H1 (cell line): ENCODE data around the gene HTR4. TPM values are rescaled to one million over a fixed set of nuclear protein-coding genes. Genes with fewer than 3 reads are reported as not detected.

Source experiments
- CTCF ChIA-PET: fragments of 300-600 bp; sonication (Branson Sonifier 250); formaldehyde crosslinking; loops from one replicate; lab custom pipeline; 2021; ENCODE audit not compliant: partially characterized antibody; lab: Charles Lee
- POLR2A ChIA-PET: fragments of 300-600 bp; sonication (Branson Sonifier 250); formaldehyde crosslinking; loops from one replicate; lab custom pipeline; 2021; ENCODE audit warnings: inconsistent platforms; ENCODE audit not compliant: partially characterized antibody; lab: Charles Lee
- DNase-seq, 2 experiments: peaks; one replicate each; pipeline versions ENCODE4 v3.0.0 to v3.0.0-alpha.2; 2010 to 2022; ENCODE audit warnings: low spot score in 2 of 2, low read depth in 1 of 2, mixed read lengths in 1 of 2
- FAIRE-seq: peaks from 2 replicates; lab custom pipeline; 2011; peaks lifted over from hg19 to GRCh38; lab: Jason Lieb, UNC
- H2AFZ ChIP-seq: 2 replicates; pipeline ENCODE4 v1.8.1; 2012; ENCODE audit warnings: low read length, inconsistent platforms
- H2AK5ac ChIP-seq: 2 replicates; pipeline ENCODE4 v1.6.1; 2013; ENCODE audit warnings: low read depth, low read length
- H2BK120ac ChIP-seq: replicated peaks from 2 replicates; pipeline ENCODE3; 2013; ENCODE audit warnings: low read depth, low read length, inconsistent platforms
- H2BK12ac ChIP-seq: 2 replicates; pipeline ENCODE4 v1.6.1; 2013; ENCODE audit warnings: low read depth, low read length
- H2BK15ac ChIP-seq: 2 replicates; pipeline ENCODE4 v1.6.1; 2013; ENCODE audit warnings: low read length
- H2BK20ac ChIP-seq: 2 replicates; pipeline ENCODE4 v1.6.1; 2013; ENCODE audit warnings: low read length
- H2BK5ac ChIP-seq: 2 replicates; pipeline ENCODE4 v1.6.1; 2013; ENCODE audit warnings: low read depth, low read length
- H3K14ac ChIP-seq: 2 replicates; pipeline ENCODE4 v1.6.1; 2013; ENCODE audit warnings: inconsistent platforms; ENCODE audit not compliant: insufficient read length
- H3K18ac ChIP-seq: 2 replicates; pipeline ENCODE4 v1.6.1; 2013; ENCODE audit warnings: low read length; ENCODE audit errors: extremely low read depth
- H3K23ac ChIP-seq: 2 replicates; pipeline ENCODE4 v1.6.1; 2013; ENCODE audit warnings: inconsistent platforms; ENCODE audit not compliant: insufficient read length
- H3K23me2 ChIP-seq: 2 replicates; pipeline ENCODE4 v1.6.1; 2013; ENCODE audit warnings: low read depth, low read length
- H3K27ac ChIP-seq: 2 replicates; pipeline ENCODE4 v1.6.1; 2011; ENCODE audit warnings: low read depth, low read length, inconsistent platforms
- H3K27me3 ChIP-seq, 4 experiments: replicated peaks in 1 of 4; 1 replicate in 1 of 4; 2 replicates in 3 of 4; pipeline versions ENCODE4 v1.6.1 to v1.8.1; 2011 to 2013; ENCODE audit warnings: low read length in 3 of 4, mild to moderate bottlenecking in 3 of 4, inconsistent platforms in 2 of 4, mixed read lengths in 2 of 4, moderate library complexity in 1 of 4; ENCODE audit not compliant: control insufficient read depth in 3 of 4, insufficient read depth in 3 of 4; ENCODE audit errors: extremely low read depth in 1 of 4
- H3K36me3 ChIP-seq, 4 experiments: 2 replicates each; pipeline versions ENCODE4 v1.6.1 to v1.8.1; 2011 to 2013; ENCODE audit warnings: mild to moderate bottlenecking in 4 of 4, low read length in 3 of 4, moderate library complexity in 2 of 4, control low read depth in 1 of 4, inconsistent platforms in 1 of 4; ENCODE audit not compliant: insufficient read depth in 4 of 4, control insufficient read depth in 2 of 4
- H3K4ac ChIP-seq: replicated peaks from 2 replicates; pipeline ENCODE3; 2013; ENCODE audit warnings: low read length, low read depth, mixed read lengths, inconsistent platforms; ENCODE audit not compliant: insufficient read length
- H3K4me1 ChIP-seq, 4 experiments: replicated peaks in 1 of 4; 1 replicate in 1 of 4; 2 replicates in 3 of 4; pipeline versions ENCODE4 v1.6.1 to v1.8.1; 2011 to 2013; ENCODE audit warnings: low read length in 3 of 4, inconsistent platforms in 2 of 4, mixed read lengths in 1 of 4; ENCODE audit not compliant: insufficient read depth in 4 of 4, control insufficient read depth in 3 of 4
- H3K4me2 ChIP-seq, 2 experiments: 2 replicates each; pipeline versions ENCODE4 v1.6.1 to v1.8.1; 2011 to 2013; ENCODE audit warnings: low read depth in 2 of 2, low read length in 2 of 2, control low read depth in 1 of 2, inconsistent platforms in 1 of 2, mild to moderate bottlenecking in 1 of 2; ENCODE audit not compliant: insufficient read depth in 1 of 2
- H3K4me3 ChIP-seq, 4 experiments: fragments of 200-600, 300-600 bp in 1 of 4; sonication (generic), shearing (Covaris generic), sonication (Bioruptor Twin) in 1 of 4; 2 replicates each; pipeline versions ENCODE4 v1.5.1 to v1.8.1; 2011 to 2016; ENCODE audit warnings: low read length in 4 of 4, low read depth in 3 of 4, control low read depth in 2 of 4, inconsistent platforms in 2 of 4, mild to moderate bottlenecking in 2 of 4, mixed read lengths in 1 of 4, moderate library complexity in 1 of 4; ENCODE audit not compliant: insufficient read depth in 2 of 4; ENCODE audit errors: extremely low read depth in 1 of 4
- H3K56ac ChIP-seq: replicated peaks from 2 replicates; pipeline ENCODE3; 2013; ENCODE audit warnings: low read depth, mild to moderate bottlenecking, mixed read lengths, low read length, inconsistent platforms; ENCODE audit not compliant: insufficient read length
- H3K79me1 ChIP-seq: 2 replicates; pipeline ENCODE4 v1.6.1; 2013; ENCODE audit warnings: low read depth, low read length, control low read depth
- H3K79me2 ChIP-seq, 2 experiments: 2 replicates each; pipeline versions ENCODE4 v1.6.1 to v1.8.1; 2012 to 2013; ENCODE audit warnings: low read length in 2 of 2, mild to moderate bottlenecking in 2 of 2, inconsistent platforms in 1 of 2; ENCODE audit not compliant: insufficient read depth in 2 of 2, control insufficient read depth in 1 of 2
- H3K9ac ChIP-seq, 4 experiments: replicated peaks in 1 of 4; 1 replicate in 1 of 4; 2 replicates in 3 of 4; pipeline versions ENCODE4 v1.6.1 to v1.8.1; 2011 to 2013; ENCODE audit warnings: low read depth in 3 of 4, low read length in 3 of 4, control low read depth in 2 of 4, mild to moderate bottlenecking in 2 of 4, moderate library complexity in 2 of 4, inconsistent platforms in 1 of 4; ENCODE audit errors: extremely low read depth in 1 of 4
- H3K9me3 ChIP-seq, 2 experiments: 2 replicates each; pipeline versions ENCODE4 v1.6.1 to v1.8.1; 2012 to 2013; ENCODE audit warnings: mild to moderate bottlenecking in 2 of 2, moderate library complexity in 2 of 2, control low read depth in 1 of 2, inconsistent platforms in 1 of 2, low read depth in 1 of 2, low read length in 1 of 2, mixed read lengths in 1 of 2; ENCODE audit not compliant: insufficient read depth in 2 of 2
- H4K20me1 ChIP-seq, 2 experiments: replicated peaks in 1 of 2; 2 replicates each; pipeline versions ENCODE3 to v1.8.1; 2011 to 2013; ENCODE audit warnings: inconsistent platforms in 2 of 2, low read length in 2 of 2, mild to moderate bottlenecking in 1 of 2; ENCODE audit not compliant: insufficient read depth in 2 of 2, control insufficient read depth in 1 of 2
- H4K5ac ChIP-seq: 2 replicates; pipeline ENCODE4 v1.6.1; 2013; ENCODE audit warnings: low read length, low read depth, mixed read lengths, inconsistent platforms; ENCODE audit not compliant: insufficient read length
- H4K8ac ChIP-seq: 2 replicates; pipeline ENCODE4 v1.8.0; 2013; ENCODE audit warnings: mild to moderate bottlenecking, moderate library complexity, low read length, inconsistent platforms; ENCODE audit not compliant: insufficient read depth; ENCODE audit errors: extremely low read depth
- H4K91ac ChIP-seq: replicated peaks from 2 replicates; pipeline ENCODE3; 2013; ENCODE audit warnings: low read length, mixed read lengths, inconsistent platforms; ENCODE audit not compliant: insufficient read length
- CTCF ChIP-seq, 3 experiments: IDR thresholded peaks; 1 replicate in 2 of 3; 2 replicates in 1 of 3; pipeline versions ENCODE4 v1.5.1 to v1.6.1; 2011; ENCODE audit warnings: low read length in 3 of 3, mild to moderate bottlenecking in 3 of 3, inconsistent platforms in 2 of 3, low read depth in 1 of 3, moderate library complexity in 1 of 3; ENCODE audit not compliant: insufficient read depth in 1 of 3; ENCODE audit errors: control extremely low read depth in 1 of 3
- KDM4A ChIP-seq: IDR thresholded peaks from one replicate; pipeline ENCODE4 v1.7.1; 2012; ENCODE audit warnings: low read depth, mild to moderate bottlenecking, moderate library complexity, low read length, inconsistent platforms; ENCODE audit not compliant: severe bottlenecking
- RAD21 ChIP-seq, 2 experiments: IDR thresholded peaks in 1 of 2; conservative IDR thresholded peaks in 1 of 2; 2 replicates each; pipeline ENCODE4 v1.6.1; 2011; ENCODE audit warnings: low read depth in 2 of 2, low read length in 2 of 2, improper control_type of control experiment in 1 of 2, inconsistent platforms in 1 of 2, mild to moderate bottlenecking in 1 of 2, moderate library complexity in 1 of 2
- WGBS, 2 experiments: shearing (Covaris generic) in 1 of 2; methylation state at CpG; one replicate each; pipeline versions ENCODE4 v1.1.6 to v1.1.7; 2013 to 2015; ENCODE audit warnings: low lambda C conversion rate in 2 of 2, mixed read lengths in 2 of 2, inconsistent platforms in 1 of 2, low coverage in 1 of 2, missing lambda C conversion rate in 1 of 2; ENCODE audit not compliant: insufficient replicate concordance in 2 of 2, insufficient coverage in 1 of 2, insufficient read length in 1 of 2; ENCODE audit errors: extremely low coverage in 1 of 2, missing lambda C conversion rate in 1 of 2; 5-methylcytosine and 5-hydroxymethylcytosine counted together
- polyA plus RNA-seq, 7 experiments: library from polyadenylated mRNA; depleted of rRNA in 3 of 7; stranded (reverse) in 5 of 7; unstranded in 2 of 7; fragments of >200 nt in 5 of 7; fragments of 200-250 nt in 2 of 7; gene quantifications; 1 replicate in 5 of 7; 2 replicates in 1 of 7; 4 replicates in 1 of 7; pipeline versions ENCODE4 v1.2.1 to v1.2.3, GENCODE V29; 2011 to 2013; ENCODE audit warnings: missing spikeins in 2 of 7, mixed read lengths in 2 of 7
- total RNA-seq: library from RNA; stranded (reverse); fragmentation: NEBNext Ultra II Directional; extraction: Animal tissue kit (Norgen Biotek cat#: 25700); gene quantifications from 2 replicates; pipeline ENCODE4 v1.2.1, GENCODE V29; 2021

The HTR4 gene
- total and polyA plus RNA-seq, 2 of the 8 experiments (the other 6 are each of a cell fraction or from before 2014, with no cell fraction given) = not detected

DNA sequence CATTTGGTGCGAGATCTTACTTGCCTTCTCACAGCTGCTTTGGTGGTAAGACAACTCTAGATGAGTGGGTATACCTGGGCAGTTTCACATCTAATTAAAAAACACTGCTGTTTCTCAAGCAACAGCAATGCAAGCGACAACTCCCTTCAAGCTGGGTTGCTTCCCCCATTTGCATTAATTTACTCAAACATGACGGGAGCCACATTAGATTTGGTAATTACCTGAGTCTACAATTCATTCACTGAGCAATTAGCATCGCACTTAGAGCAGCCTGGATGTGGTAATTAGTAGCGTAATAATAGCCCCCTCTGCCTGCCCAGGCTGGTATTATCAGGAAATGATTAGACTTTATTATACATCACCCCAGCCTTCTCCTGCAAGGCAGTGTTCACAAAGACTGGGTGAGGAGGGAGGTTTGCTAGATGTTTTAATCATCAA lies 197.1 kb downstream of the HTR4 start:
- no peak overlapping the region for H2BK5ac ChIP-seq
- no peak for DNase-seq

More for the DNA sequence above, 197.1 kb downstream of the HTR4 start:
- WGBS, 2 experiments = 57% methylated on average over 5 of the region's 5 CpGs; no CpG with 5 or more reads in 1 of the 2 experiments
- Histone ChIP-seq H3K14ac (no peak overlapping the region), H3K4ac (no peak overlapping the region), H4K5ac (no peak overlapping the region), H2BK120ac (no peak overlapping the region), H3K23ac (no peak overlapping the region), H3K56ac (no peak overlapping the region), H2BK20ac (no peak overlapping the region), H3K27me3 (no peaks in the 10 kb centered on the region), H2AFZ (no peak overlapping the region), H3K4me2 (no peak overlapping the region), H3K36me3 (no peaks in the 10 kb centered on the region), H3K4me1 (peaks cover 0 to 10% (median 8%) of the 10 kb centered on the region in 4 experiments; a peak in 4 of 7 replicates), H3K27ac (no peak overlapping the region), H3K18ac (no peak overlapping the region), H3K79me1 (no peaks in the 10 kb centered on the region), H2BK12ac (no peak overlapping the region), H3K79me2 (no peaks in the 10 kb centered on the region), H3K9me3 (no peaks in the 10 kb centered on the region), H4K20me1 (no peaks in the 10 kb centered on the region), H3K23me2 (no peaks in the 10 kb centered on the region), H4K8ac (no peak overlapping the region), H3K9ac (no peak overlapping the region), H3K4me3 (no peak overlapping the region), H4K91ac (no peak overlapping the region), H2BK15ac (no peak overlapping the region), H2AK5ac (no peak overlapping the region)
- no peak for FAIRE-seq
- ChIA-PET POLR2A (no interaction called here), CTCF (interaction anchor here (0.7 to 7.6 kb wide), 12 partner anchors 9 to 331 kb away, joined by 3 to 56 read pairs (median 5); no protein-coding TSS in a partner anchor)
- no peak for TF ChIP-seq KDM4A
- TF ChIP-seq CTCF (IDR thresholded peaks at IDR 0.05; ENCODE audit: control extremely low read depth in 1 of 3, insufficient read depth in 1 of 3, low read depth in 1 of 3, low read length in 3 of 3) = peak in 2 of 3 experiments; percentile 39 to 52; a peak in 3 of 4 replicates
- TF ChIP-seq RAD21 (IDR thresholded peaks at IDR 0.05 in 1 of 2, conservative IDR thresholded peaks at IDR 0.05 in 1 of 2; ENCODE audit: low read depth in 2 of 2, low read length in 2 of 2) = peak; percentile 32 to 42; a peak in 3 of 4 replicates
